Activated T-cell treated with anti-CD3 and anti-CD28 coated beads, Interleukin-2, amount 50 U/mL, for 72 hours (primary cell): ENCODE measurements around the gene RTN4RL1. TPM values are rescaled to one million over a fixed set of nuclear protein-coding genes. Genes with fewer than 3 reads are reported as not detected.
"Not testable (repeated sequence)": the region's sequence is repeated elsewhere in the genome, so short reads cannot be mapped to it uniquely, and the experiment has no call there.

Source experiments
- ATAC-seq, 2 donors: fragments of 150-1000 bp; cut with Tn5 transposase; replicated peaks in 1 of 2; 2 replicates each; pipeline ENCODE4 v1.10.0; 2021; ENCODE audit warnings: moderate library complexity in 2 of 2, mild to moderate bottlenecking in 1 of 2
- DNase-seq, 2 donors: peaks; one replicate each; pipeline ENCODE4 v3.0.0; 2021 to 2022; ENCODE audit warnings: mixed read lengths in 1 of 2
- H3K27ac Mint-ChIP-seq: one replicate; pipeline ENCODE4 v1.8.0; 2022; ENCODE audit warnings: mild to moderate bottlenecking, moderate library complexity, mixed read lengths
- H3K27me3 Mint-ChIP-seq: one replicate; pipeline ENCODE4 v1.8.0; 2022; ENCODE audit warnings: low read depth, mixed read lengths
- H3K36me3 Mint-ChIP-seq, 2 donors: one replicate each; pipeline ENCODE4 v1.8.0; 2022; ENCODE audit warnings: mixed read lengths in 2 of 2, mild to moderate bottlenecking in 1 of 2; ENCODE audit not compliant: insufficient read depth in 2 of 2
- H3K4me1 Mint-ChIP-seq: one replicate; pipeline ENCODE4 v1.8.0; 2022; ENCODE audit warnings: low read depth, mixed read lengths
- H3K4me3 Mint-ChIP-seq, 2 donors: one replicate each; pipeline ENCODE4 v1.8.0; 2022; ENCODE audit warnings: mild to moderate bottlenecking in 2 of 2, mixed read lengths in 2 of 2, moderate library complexity in 2 of 2
- H3K9me3 Mint-ChIP-seq, 2 donors: one replicate each; pipeline ENCODE4 v1.8.0; 2022; ENCODE audit warnings: mixed read lengths in 2 of 2
- total RNA-seq, 2 donors: library from RNA; stranded (reverse); gene quantifications; one replicate each; pipeline ENCODE4 v1.2.3, GENCODE V29; 2022

Gene RTN4RL1
- total RNA-seq, 2 donors from 2014 or later = 0.14 to 0.21 TPM

DNA sequence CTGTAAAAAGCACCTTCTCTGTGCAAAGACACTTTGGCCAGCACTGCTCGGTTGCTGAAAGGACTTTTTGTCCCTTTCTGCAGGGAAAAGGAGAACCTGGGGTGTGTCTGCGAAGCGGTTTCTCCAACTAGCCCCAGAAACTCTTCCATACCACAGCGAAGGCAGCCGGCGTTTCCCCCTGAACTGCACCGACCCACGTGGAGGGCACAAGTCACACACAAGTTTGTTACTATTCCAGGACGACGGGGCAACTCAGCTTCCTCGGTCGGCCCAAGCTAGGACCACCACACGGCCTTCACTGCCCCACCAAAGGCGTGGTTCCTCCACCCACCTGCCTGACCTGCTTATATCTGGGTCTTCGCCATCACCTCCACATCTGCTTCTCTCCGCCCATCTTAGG is 1.9 kb downstream of the RTN4RL1 start:
- no peak for DNase-seq
- Mint-ChIP-seq H3K27me3 (peaks cover 53% of the 10 kb centered on the region), H3K9me3 (no peaks in the 10 kb centered on the region), H3K36me3 (no peaks in the 10 kb centered on the region), H3K4me1 (peaks cover 21% of the 10 kb centered on the region), H3K4me3 (peak overlapping the region; percentile 49 to 52), H3K27ac (peak overlapping the region; percentile 29)
- no peak for ATAC-seq

DNA sequence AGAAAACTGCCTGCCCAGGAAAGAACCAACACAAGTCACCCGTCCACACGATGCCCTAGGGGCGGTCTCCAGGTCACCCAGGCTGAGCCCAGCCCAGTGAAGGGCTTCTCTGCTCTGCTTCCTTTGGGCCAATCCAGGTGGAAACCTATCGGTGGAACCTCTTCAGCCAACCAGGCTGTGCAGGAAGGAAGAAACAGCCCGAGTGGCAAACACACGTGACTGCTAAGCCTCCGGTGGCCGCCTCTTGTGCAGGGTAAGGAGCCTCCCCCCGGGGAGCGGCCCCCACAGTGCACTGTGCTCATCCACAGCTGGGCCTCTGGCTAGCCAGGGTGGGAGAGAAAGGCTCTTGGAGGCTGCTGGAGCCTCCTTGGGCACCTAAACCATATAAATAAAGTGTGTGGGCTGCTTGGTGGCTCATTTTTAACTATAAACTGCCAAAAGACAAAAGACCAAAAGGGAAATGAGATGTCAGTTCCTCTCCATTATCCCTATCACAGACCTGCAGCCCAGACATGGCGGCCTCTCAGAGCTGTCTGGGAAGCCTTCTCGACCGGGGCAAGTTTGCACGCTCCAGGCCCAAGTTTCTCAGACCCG is 2.4 kb downstream of the RTN4RL1 start:
- Mint-ChIP-seq H3K27ac (no peak overlapping the region), H3K9me3 (no peaks in the 10 kb centered on the region), H3K4me3 (peak overlapping the region; percentile 49 to 52), H3K4me1 (peaks cover 21% of the 10 kb centered on the region), H3K36me3 (no peaks in the 10 kb centered on the region), H3K27me3 (peaks cover 53% of the 10 kb centered on the region)
- no peak for ATAC-seq
- no peak for DNase-seq

DNA sequence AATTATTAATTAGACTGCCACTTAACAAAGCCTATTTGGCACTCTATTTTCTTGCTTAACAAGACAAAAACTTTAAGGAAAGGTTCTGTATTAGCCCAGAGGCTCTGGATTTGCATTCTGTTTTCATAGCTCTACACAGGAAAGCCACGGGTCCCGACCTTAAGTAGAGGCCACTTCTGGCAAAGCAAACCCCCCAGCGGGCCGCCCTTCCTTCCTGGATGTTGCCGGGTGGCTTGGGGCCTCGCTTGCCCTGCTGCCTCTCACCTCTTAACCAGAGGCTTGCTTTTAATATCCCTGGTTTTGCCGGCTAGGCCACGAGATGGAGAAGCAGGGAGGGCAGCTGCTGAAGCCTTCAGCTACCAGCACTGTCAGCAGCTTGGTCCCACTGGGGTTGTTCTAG is 4.4 kb downstream of the RTN4RL1 start:
- Mint-ChIP-seq H3K4me1 (peaks cover 9% of the 10 kb centered on the region), H3K4me3 (no peak overlapping the region), H3K27me3 (peaks cover 35% of the 10 kb centered on the region), H3K9me3 (no peaks in the 10 kb centered on the region), H3K27ac (no peak overlapping the region), H3K36me3 (no peaks in the 10 kb centered on the region)
- ATAC-seq (no peak), DNase-seq (no peak)

DNA sequence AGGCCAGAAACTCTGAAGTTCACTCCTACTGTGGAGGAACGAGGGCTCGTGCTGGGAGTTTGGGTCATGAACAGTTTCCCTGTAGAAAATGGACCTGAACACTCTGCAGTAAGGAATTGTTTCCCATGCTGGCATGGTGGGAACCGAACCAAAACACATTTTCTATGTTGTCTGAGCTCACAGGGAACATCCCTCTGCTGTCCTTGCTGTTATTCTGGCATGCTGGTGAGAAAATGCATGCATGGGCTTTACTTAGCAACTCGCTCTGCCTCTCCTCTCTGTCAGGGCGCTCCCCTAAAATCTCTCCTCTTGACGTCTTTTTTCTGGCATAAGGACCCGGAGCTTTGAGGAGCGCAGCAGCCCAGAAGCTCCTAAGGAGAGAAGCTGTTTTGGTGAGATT is 5.4 kb downstream of the RTN4RL1 start:
- DNase-seq = no peak
- peaks cover 31% of the 10 kb centered on the region for H3K27me3 Mint-ChIP-seq

DNA sequence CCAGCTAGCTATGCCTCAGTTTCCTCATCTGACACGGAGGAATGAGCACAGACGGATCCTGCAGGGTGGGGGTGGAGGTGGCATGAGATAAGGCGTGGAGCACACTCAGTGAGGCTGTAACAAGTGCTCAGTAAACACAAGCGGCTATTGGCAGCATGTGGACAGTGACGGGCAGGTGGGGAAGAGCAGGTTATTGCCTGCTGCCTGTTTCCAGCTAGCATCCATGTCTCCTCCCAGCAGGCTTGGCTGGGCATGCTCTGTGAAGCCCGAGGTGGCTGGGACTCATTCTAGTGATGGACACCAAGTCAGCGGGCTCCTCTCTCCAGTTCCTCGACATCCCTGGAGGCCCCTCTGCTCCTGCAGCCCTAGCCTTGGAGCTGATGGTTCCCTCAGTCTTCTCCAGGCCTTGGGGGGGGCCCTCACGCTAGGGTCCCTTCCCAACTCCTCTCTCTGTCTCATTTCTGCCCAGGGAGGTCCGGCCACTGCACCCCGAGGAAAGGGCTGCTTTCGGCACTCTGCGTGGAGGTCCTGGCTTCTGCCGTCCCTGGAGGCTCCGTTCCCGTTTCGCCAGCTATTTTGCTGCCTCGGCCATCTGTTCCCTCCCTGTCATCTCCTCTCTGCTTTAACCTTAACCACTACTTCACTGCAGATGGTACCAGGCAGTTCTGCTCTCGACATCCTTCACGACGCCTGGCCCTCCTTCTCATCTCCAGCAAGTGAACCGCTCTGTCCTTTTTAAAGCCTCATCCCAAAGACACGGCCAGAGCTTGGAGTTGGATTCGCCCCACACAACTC is 6.2 kb downstream of the RTN4RL1 start:
- DNase-seq (no peak), ATAC-seq (no peak)
- no peak overlapping the region for H3K27ac Mint-ChIP-seq
- H3K36me3 Mint-ChIP-seq = peaks cover 0 to 2% of the 10 kb centered on the region in 2 donors
- no peak overlapping the region for H3K4me3 Mint-ChIP-seq
- H3K4me1 Mint-ChIP-seq = peaks cover 8% of the 10 kb centered on the region
- peaks cover 31% of the 10 kb centered on the region for H3K27me3 Mint-ChIP-seq
- H3K9me3 Mint-ChIP-seq = no peaks in the 10 kb centered on the region

More for the DNA sequence above, 5.4 kb downstream of the RTN4RL1 start:
- Mint-ChIP-seq H3K36me3 (no peaks in the 10 kb centered on the region), H3K4me3 (no peak overlapping the region), H3K9me3 (no peaks in the 10 kb centered on the region), H3K4me1 (peaks cover 8% of the 10 kb centered on the region), H3K27ac (no peak overlapping the region)
- ATAC-seq = no peak

DNA sequence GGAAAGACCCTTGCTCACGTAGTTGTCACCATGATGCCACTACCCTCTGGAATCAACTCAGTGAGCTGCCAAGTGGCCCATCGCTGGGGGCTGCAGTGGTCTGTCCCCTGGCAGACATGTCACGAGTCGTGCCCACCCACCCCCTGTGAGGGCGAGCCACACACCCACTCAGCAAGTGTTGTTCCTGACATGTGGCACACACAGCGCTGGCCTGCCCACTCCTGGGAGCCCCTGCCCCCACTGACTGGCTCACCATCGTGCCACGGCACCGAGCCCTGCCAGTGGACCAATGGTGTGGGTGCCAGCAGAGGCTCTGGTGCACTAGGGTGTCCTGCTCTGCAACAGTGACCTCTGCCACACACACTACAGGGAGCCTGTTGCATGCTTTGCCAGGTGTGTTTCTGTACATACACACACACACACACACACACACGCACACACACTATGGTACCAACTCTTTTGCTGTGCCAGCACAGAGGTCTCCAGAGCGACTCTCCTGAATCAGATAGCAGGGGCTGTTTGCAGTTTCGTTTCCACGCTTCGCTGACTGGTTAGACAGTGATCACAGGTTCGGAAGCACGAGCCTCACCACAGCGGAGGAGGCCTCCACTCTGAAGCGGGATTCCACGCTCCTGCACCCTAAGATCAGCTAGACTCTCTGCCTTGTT is 7.7 kb downstream of the RTN4RL1 start:
- peaks cover 31% of the 10 kb centered on the region for H3K27me3 Mint-ChIP-seq
- H3K9me3 Mint-ChIP-seq = no peaks in the 10 kb centered on the region
- DNase-seq (no peak), ATAC-seq (no peak)
- H3K4me1 Mint-ChIP-seq = peaks cover 8% of the 10 kb centered on the region
- no peak overlapping the region for H3K27ac Mint-ChIP-seq
- H3K4me3 Mint-ChIP-seq = no peak overlapping the region
- peaks cover 0 to 4% of the 10 kb centered on the region in 2 donors for H3K36me3 Mint-ChIP-seq

DNA sequence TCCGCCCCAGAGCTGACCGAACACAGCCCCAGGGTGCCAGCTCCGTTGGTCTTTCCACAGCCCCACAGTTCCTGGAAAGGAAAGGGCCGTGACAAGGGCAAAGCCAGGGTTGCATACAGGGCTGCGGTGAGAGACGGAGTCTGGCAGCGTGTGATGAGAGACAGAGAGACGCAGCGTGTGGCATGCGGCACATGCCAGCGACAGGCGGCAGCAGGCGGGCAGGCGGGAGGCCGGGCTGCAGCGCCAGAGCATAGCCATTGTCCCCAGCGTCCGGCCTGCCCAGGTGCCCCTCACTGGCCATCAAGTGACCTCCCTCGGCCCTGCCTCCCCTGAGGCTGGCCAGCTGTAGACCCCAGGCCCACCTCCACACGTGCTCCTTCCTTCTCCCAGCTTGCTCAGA is 8.6 kb downstream of the RTN4RL1 start:
- peaks cover 31% of the 10 kb centered on the region for H3K27me3 Mint-ChIP-seq
- ATAC-seq = no peak

DNA sequence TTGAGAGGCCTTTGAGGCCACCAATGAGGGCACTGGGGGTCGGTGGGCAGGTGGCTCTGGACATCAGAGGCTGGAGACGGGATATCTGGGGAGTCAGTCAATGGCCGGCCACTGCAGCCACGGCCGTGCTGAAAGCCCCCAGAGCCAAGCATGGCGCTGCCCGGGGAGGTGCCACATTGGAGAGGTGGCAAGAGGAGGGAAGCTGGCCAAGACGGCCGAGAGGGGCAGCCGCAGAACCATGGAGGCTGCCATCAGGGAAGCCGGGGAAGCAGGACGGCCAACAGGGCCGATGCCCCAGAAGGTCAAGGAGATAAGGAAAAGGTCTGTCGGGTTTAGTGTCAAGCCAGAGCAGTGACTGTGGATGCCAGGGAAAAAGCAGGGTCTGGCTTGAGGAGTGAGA is 9.8 kb downstream of the RTN4RL1 start:
- Mint-ChIP-seq H3K4me1 (peaks cover 8% of the 10 kb centered on the region), H3K27me3 (peaks cover 23% of the 10 kb centered on the region), H3K27ac (no peak overlapping the region), H3K36me3 (peaks cover 0 to 4% of the 10 kb centered on the region in 2 donors), H3K4me3 (no peak overlapping the region), H3K9me3 (no peaks in the 10 kb centered on the region)
- DNase-seq (no peak), ATAC-seq (no peak)

More for the DNA sequence above, 8.6 kb downstream of the RTN4RL1 start:
- no peak overlapping the region for H3K27ac Mint-ChIP-seq
- peaks cover 0 to 4% of the 10 kb centered on the region in 2 donors for H3K36me3 Mint-ChIP-seq
- peaks cover 8% of the 10 kb centered on the region for H3K4me1 Mint-ChIP-seq
- H3K4me3 Mint-ChIP-seq = no peak overlapping the region
- no peaks in the 10 kb centered on the region for H3K9me3 Mint-ChIP-seq
- DNase-seq = no peak

DNA sequence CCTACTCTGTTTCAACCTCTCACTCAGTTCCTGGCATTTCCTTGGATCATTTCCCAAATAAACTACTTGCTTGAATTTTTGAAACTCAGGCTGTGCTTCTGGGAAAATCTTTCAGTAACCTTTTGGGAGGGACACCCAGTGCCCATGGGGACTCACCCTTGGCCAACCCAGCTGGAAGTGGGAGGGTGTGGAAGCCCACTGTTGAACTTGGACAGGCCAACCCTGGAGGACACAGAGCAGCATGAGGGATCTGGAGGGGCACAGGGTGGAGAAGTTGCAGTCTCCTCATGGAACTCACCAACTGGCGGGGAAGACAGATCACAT is 11.2 kb downstream of the RTN4RL1 start:
- Mint-ChIP-seq H3K36me3 (peaks cover 0 to 4% of the 10 kb centered on the region in 2 donors), H3K27me3 (peaks cover 9% of the 10 kb centered on the region), H3K4me1 (peaks cover 8% of the 10 kb centered on the region), H3K4me3 (no peak overlapping the region), H3K27ac (no peak overlapping the region), H3K9me3 (no peaks in the 10 kb centered on the region)
- DNase-seq (no peak), ATAC-seq (no peak)

DNA sequence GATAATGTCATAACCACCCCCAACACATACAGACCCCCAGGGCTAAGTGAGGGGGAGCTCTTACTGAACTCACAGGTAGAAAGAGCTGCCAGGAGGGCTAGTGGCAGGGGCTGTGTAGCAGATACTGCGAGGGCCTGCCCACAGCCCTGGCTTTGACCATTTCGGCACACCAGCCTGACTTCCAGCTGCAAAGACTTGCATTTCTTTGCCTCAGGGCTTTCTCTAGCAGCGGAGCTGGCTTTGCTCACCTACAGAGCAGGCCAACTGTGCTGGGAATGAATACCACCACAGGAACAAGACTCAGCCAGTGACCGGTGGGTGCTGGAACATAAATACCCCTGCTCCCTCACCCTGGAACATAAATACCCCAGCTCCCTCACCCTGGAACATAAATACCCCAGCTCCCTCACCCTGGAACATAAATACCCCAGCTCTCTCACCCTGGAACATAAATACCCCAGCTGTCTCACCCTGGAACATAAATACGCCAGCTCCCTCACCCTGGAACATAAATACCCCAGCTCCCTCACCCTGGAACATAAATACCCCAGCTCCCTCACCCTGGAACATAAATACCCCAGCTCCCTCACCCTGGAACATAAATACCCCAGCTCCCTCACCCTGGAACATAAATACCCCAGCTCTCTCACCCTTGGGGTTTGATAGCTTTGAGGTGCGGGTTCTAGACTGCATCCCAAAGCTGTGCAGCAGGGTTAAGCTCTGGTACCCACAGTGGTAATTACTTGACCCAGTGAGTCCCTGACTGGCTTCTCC is 11.7 kb downstream of the RTN4RL1 start:
- ATAC-seq, H3K27ac Mint-ChIP-seq, DNase-seq, H3K4me3 Mint-ChIP-seq, H3K36me3 Mint-ChIP-seq, H3K9me3 Mint-ChIP-seq, H3K4me1 Mint-ChIP-seq, H3K27me3 Mint-ChIP-seq: not testable (repeated sequence)

DNA sequence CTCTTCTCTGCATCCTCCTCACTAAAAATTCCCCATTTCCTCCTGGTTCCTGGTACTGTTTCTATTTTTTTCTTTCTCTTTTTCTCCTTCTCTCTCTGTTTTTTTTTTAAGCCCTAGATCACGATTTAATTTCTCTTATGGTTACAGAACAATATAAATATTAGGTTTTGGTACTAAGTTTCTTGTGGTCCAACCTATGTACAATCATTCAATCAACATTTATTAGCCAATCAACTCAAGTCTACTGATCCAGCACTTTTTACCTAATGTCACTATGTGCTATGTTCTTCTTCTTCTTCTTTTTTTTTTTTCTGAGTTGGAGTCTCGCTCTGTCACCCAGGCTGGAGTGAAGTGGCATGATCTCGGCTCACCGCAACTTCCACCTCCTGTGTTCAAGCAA is 12.6 kb downstream of the RTN4RL1 start:
- ATAC-seq (no peak), DNase-seq (no peak)
- Mint-ChIP-seq H3K9me3 (no peaks in the 10 kb centered on the region), H3K4me3 (no peak overlapping the region), H3K4me1 (no peaks in the 10 kb centered on the region), H3K27ac (peak overlapping the region; percentile 27), H3K27me3 (no peaks in the 10 kb centered on the region), H3K36me3 (peaks cover 0 to 4% of the 10 kb centered on the region in 2 donors)

DNA sequence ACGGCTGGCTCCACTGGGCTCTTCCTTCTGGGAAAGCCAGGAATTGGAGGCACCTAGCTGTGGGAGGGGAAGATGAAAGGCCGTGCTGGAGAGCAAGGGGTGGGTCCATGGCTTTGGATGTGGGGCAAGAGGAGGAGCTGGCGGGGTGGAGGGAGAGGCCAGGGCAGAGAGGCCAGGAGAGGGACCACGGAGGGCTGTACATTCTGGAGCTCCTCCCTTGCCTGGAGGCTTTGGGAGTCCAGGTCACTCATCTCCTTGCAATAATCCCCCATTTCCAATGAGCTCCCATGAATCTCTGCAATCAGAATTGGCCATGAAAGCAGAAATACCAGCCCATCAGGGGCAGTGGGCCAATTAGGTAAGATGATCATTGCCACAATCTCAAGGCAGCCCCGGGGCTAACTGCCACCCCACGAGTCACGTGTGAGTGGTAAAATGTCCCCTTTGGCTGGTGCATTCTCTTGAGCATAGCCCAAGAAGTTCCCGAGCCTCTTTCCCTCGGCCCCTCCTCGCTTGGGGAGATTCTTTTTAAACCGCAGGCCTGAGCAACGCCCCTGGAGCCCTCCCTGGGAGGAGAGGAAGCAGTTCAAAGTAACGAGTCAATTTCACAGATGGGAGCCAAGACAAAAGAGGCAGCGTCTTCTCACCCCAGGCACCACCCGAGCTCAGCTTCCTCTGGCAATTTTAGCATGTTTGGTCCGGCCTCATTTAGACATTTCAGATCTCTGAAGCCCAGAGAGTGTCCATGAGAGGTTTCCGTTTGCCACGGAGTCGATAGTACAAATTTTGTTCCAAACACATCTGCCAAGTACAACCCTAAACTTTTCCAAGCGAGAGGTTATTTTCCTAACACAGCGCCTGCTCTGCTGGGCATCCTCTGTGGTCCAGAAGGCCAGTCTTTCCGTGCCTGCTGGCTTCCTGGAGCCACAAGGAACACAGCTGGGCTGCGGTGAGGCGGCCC is 13.4 kb downstream of the RTN4RL1 start:
- no peaks in the 10 kb centered on the region for H3K27me3 Mint-ChIP-seq
- DNase-seq = no peak
- H3K4me3 Mint-ChIP-seq = no peak overlapping the region
- no peak for ATAC-seq
- no peaks in the 10 kb centered on the region for H3K4me1 Mint-ChIP-seq
- peaks cover 0 to 4% of the 10 kb centered on the region in 2 donors for H3K36me3 Mint-ChIP-seq
- H3K9me3 Mint-ChIP-seq = no peaks in the 10 kb centered on the region
- no peak overlapping the region for H3K27ac Mint-ChIP-seq
